Natural killer cell (primary cell): ENCODE data around the gene NT5DC4. TPM values are rescaled to one million over a fixed set of nuclear protein-coding genes. Genes with fewer than 3 reads are reported as not detected.
A peak's percentile ranks its signal among the peaks of the same experiment; 100 is the strongest.

Source experiments
- ATAC-seq, 3 donors: fragments of 150-1000 bp in 2 of 3; fragments of 200-7000 bp in 1 of 3; cut with Tn5 transposase; 1 replicate in 1 of 3; 2 replicates in 2 of 3; pipeline ENCODE4 v1.10.0; 2021; ENCODE audit warnings: mild to moderate bottlenecking in 2 of 3, moderate library complexity in 2 of 3
- DNase-seq, 2 donors: peaks; one replicate each; pipeline versions ENCODE4 v3.0.0 to v3.0.0-alpha.2; 2013 to 2021; ENCODE audit warnings: mixed read lengths in 1 of 2
- H3K27ac ChIP-seq: one replicate; pipeline ENCODE4 v1.5.1; 2013; ENCODE audit warnings: mild to moderate bottlenecking, low read length
- H3K27me3 ChIP-seq: one replicate; pipeline ENCODE4 v1.6.1; 2013; ENCODE audit warnings: low read length; ENCODE audit not compliant: control insufficient read depth, insufficient read depth
- H3K36me3 ChIP-seq: one replicate; pipeline ENCODE4 v1.6.1; 2013; ENCODE audit warnings: low read length; ENCODE audit not compliant: control insufficient read depth, insufficient read depth
- H3K4me1 ChIP-seq: one replicate; pipeline ENCODE4 v1.6.1; 2013; ENCODE audit warnings: low read length; ENCODE audit not compliant: control insufficient read depth, insufficient read depth
- H3K4me3 ChIP-seq: one replicate; pipeline ENCODE4 v1.5.1; 2013; ENCODE audit warnings: low read length
- H3K9me3 ChIP-seq: one replicate; pipeline ENCODE4 v1.6.1; 2013; ENCODE audit warnings: low read length; ENCODE audit not compliant: control insufficient read depth, insufficient read depth
- H3K27ac Mint-ChIP-seq, 2 donors: one replicate each; pipeline ENCODE4 v1.8.0; 2022; ENCODE audit warnings: mild to moderate bottlenecking in 2 of 2, mixed read lengths in 2 of 2, moderate library complexity in 1 of 2
- H3K27me3 Mint-ChIP-seq, 2 donors: one replicate each; pipeline ENCODE4 v1.8.0; 2022; ENCODE audit warnings: low read depth in 2 of 2, mixed read lengths in 2 of 2
- H3K36me3 Mint-ChIP-seq: one replicate; pipeline ENCODE4 v1.8.0; 2022; ENCODE audit warnings: mixed read lengths
- H3K4me1 Mint-ChIP-seq, 2 donors: one replicate each; pipeline ENCODE4 v1.8.0; 2022; ENCODE audit warnings: mixed read lengths in 2 of 2
- H3K4me3 Mint-ChIP-seq: one replicate; pipeline ENCODE4 v1.8.0; 2022; ENCODE audit warnings: mild to moderate bottlenecking, moderate library complexity, mixed read lengths
- H3K9me3 Mint-ChIP-seq, 2 donors: one replicate each; pipeline ENCODE4 v1.8.0; 2022; ENCODE audit warnings: mixed read lengths in 2 of 2
- CTCF ChIP-seq: fragments of 200-600 bp; IDR thresholded peaks from one replicate; pipeline ENCODE4 v1.8.0; 2022; ENCODE audit warnings: antibody characterized with exemption
- WGBS: methylation state at CpG from one replicate; pipeline ENCODE4 v1.1.7; 2013; ENCODE audit warnings: missing lambda C conversion rate; ENCODE audit not compliant: insufficient coverage; 5-methylcytosine and 5-hydroxymethylcytosine counted together
- intact Hi-C: fragments of 100-400 bp; cut with micrococcal nuclease; formaldehyde crosslinking; loops from one replicate; pipeline ENCODE4 v1.14.2; 2022
- total RNA-seq, 4 donors: library from RNA; stranded (reverse); fragments of 120-200 nt in 1 of 4; gene quantifications; one replicate each; pipeline versions ENCODE4 v1.2.3 to v1.2.4, GENCODE V29; 2013 to 2022

NT5DC4 gene
- total RNA-seq, 3 donors from 2014 or later (not counting 1 experiment from before 2014, with no cell fraction given) = 0.45 to 2.0 TPM; not detected in 1

GRCh38 chr2:112776113-112776512, 55.3 kb downstream of the NT5DC4 start:
- H3K27me3 Mint-ChIP-seq = no peaks in the 10 kb centered on the region
- Histone ChIP-seq H3K27me3 (no peaks in the 10 kb centered on the region), H3K4me1 (peaks cover 10% of the 10 kb centered on the region), H3K9me3 (no peaks in the 10 kb centered on the region), H3K4me3 (no peak overlapping the region), H3K27ac (no peak overlapping the region), H3K36me3 (no peaks in the 10 kb centered on the region)
- intact Hi-C loops = no loop called here
- no CpG with 5 or more reads among the region's 3 CpGs for WGBS
- no peaks in the 10 kb centered on the region for H3K36me3 Mint-ChIP-seq
- TF ChIP-seq CTCF = no peak
- H3K27ac Mint-ChIP-seq = peak overlapping the region; percentile 11 to 23
- H3K9me3 Mint-ChIP-seq = no peaks in the 10 kb centered on the region
- H3K4me3 Mint-ChIP-seq = no peak overlapping the region
- peaks cover 19 to 20% of the 10 kb centered on the region in 2 donors for H3K4me1 Mint-ChIP-seq
- ATAC-seq (no peak), DNase-seq (no peak)

DNA sequence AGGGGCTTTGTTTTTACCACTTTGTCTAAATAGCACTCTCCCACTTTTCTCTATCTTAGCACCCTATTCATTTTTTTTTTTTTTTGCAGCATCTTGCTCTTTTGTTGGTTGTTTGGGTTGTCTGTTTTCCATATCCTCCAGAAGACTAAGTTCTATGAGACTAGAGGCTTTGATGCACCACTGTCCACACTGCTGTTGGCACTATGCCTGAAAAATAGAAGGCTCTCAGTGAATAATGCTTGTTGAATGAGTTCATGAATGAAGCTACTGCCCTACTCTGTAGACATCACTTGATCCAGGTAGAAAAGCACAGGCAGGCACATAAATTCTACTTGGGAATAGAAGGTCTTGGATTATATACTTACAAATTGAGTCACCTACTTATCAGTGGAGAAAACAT, 56.2 kb downstream of the NT5DC4 start:
- ATAC-seq = peak in 1 of 3 donors; percentile 18
- no peak overlapping the region for H3K4me3 ChIP-seq
- no peaks in the 10 kb centered on the region for H3K27me3 ChIP-seq
- no peak for TF ChIP-seq CTCF
- peak overlapping the region; percentile 67 to 80 for H3K27ac Mint-ChIP-seq
- H3K4me1 ChIP-seq = peaks cover 10% of the 10 kb centered on the region
- H3K9me3 ChIP-seq = no peaks in the 10 kb centered on the region
- H3K27me3 Mint-ChIP-seq = no peaks in the 10 kb centered on the region
- H3K36me3 ChIP-seq = no peaks in the 10 kb centered on the region
- peak overlapping the region; percentile 76 for H3K4me3 Mint-ChIP-seq
- DNase-seq = no peak
- intact Hi-C loops = no loop called here
- no peaks in the 10 kb centered on the region for H3K9me3 Mint-ChIP-seq
- no peak overlapping the region for H3K27ac ChIP-seq
- peaks cover 27 to 28% of the 10 kb centered on the region in 2 donors for H3K4me1 Mint-ChIP-seq
- H3K36me3 Mint-ChIP-seq = no peaks in the 10 kb centered on the region

- Histone ChIP-seq H3K27me3 (no peaks in the 10 kb centered on the region), H3K4me1 (peaks cover 10% of the 10 kb centered on the region), H3K4me3 (no peak overlapping the region), H3K9me3 (no peaks in the 10 kb centered on the region), H3K36me3 (no peaks in the 10 kb centered on the region), H3K27ac (no peak overlapping the region)
- H3K36me3 Mint-ChIP-seq = no peaks in the 10 kb centered on the region
- H3K27ac Mint-ChIP-seq = no peak overlapping the region
- DNase-seq (no peak), ATAC-seq (no peak)
- WGBS = no CpG with 5 or more reads among the region's 1 CpG
- intact Hi-C loops = no loop called here
- TF ChIP-seq CTCF = no peak
- H3K4me1 Mint-ChIP-seq = peaks cover 36 to 37% of the 10 kb centered on the region in 2 donors
- H3K27me3 Mint-ChIP-seq = peaks cover 7 to 15% of the 10 kb centered on the region in 2 donors
- no peak overlapping the region for H3K4me3 Mint-ChIP-seq
- H3K9me3 Mint-ChIP-seq = no peaks in the 10 kb centered on the region
Observed at GRCh38 chr2:112779598-112779997, 58.8 kb downstream of the NT5DC4 start.

- H3K4me3 Mint-ChIP-seq = no peak overlapping the region
- H3K9me3 ChIP-seq = no peaks in the 10 kb centered on the region
- TF ChIP-seq CTCF = no peak
- H3K27me3 ChIP-seq = no peaks in the 10 kb centered on the region
- H3K4me1 ChIP-seq = peaks cover 4% of the 10 kb centered on the region
- no peak overlapping the region for H3K4me3 ChIP-seq
- peaks cover 7 to 20% of the 10 kb centered on the region in 2 donors for H3K27me3 Mint-ChIP-seq
- intact Hi-C loops = no loop called here
- no peaks in the 10 kb centered on the region for H3K36me3 Mint-ChIP-seq
- no peaks in the 10 kb centered on the region for H3K36me3 ChIP-seq
- ATAC-seq = peak in 2 of 3 donors; percentile 29 to 83
- no peak for DNase-seq
- no peak overlapping the region for H3K27ac ChIP-seq
- H3K9me3 Mint-ChIP-seq = no peaks in the 10 kb centered on the region
- H3K4me1 Mint-ChIP-seq = peaks cover 23 to 24% of the 10 kb centered on the region in 2 donors
- 47% methylated on average over 3 of the region's 3 CpGs for WGBS
- no peak overlapping the region for H3K27ac Mint-ChIP-seq
Observed at GRCh38 chr2:112782234-112782799, 61.5 kb downstream of the NT5DC4 start.
